ENCODE results near the gene SNX20.
A peak's percentile ranks its signal among the peaks of the same experiment; 100 is the strongest.

SNX20 gene

DNA sequence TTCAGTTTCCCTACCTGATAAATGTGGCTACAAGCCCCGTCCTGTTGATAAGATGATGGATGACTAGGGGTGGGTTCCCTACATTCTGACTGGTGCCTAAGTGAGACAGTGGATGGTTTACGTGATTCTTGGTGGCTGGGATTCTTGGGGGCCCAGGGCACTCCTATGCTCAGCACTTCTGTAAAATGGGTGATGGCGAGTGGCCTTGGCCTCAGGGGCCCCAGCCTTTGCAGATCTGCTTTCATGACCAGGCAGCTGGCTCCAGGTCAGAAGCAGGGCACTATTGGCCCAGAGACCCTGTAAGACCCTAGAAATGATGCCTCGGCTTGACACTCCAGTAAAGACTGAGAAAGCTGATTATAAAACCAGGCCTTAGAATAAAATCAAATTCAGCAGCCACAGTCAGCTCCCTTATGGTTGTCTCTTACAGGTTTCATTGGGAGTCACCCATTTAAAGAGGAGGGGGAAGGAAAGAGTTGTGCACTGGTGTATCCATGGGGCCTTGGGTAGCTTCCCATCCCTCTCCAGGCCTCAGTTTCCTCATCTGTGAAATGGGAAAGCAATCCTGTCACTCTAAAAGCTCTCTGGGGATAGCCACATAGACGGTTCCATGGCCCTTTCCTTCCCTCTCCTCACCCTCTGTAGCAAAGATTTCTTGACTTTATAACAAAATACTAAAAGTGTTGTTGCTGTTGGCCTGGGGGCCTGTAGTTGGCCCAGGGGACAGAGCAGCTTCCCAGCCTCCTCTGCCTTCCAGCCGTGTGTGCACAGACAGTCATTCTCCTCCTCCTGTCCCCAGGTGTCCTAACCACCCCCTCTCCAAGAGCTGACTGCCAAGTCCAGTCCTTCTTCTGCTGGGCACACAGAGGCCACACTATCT lies 1.2 kb downstream of the SNX20 start:
- no peak for DNase-seq (ENCODE audit: low spot score)
- TF ChIP-seq, protein P1, sequence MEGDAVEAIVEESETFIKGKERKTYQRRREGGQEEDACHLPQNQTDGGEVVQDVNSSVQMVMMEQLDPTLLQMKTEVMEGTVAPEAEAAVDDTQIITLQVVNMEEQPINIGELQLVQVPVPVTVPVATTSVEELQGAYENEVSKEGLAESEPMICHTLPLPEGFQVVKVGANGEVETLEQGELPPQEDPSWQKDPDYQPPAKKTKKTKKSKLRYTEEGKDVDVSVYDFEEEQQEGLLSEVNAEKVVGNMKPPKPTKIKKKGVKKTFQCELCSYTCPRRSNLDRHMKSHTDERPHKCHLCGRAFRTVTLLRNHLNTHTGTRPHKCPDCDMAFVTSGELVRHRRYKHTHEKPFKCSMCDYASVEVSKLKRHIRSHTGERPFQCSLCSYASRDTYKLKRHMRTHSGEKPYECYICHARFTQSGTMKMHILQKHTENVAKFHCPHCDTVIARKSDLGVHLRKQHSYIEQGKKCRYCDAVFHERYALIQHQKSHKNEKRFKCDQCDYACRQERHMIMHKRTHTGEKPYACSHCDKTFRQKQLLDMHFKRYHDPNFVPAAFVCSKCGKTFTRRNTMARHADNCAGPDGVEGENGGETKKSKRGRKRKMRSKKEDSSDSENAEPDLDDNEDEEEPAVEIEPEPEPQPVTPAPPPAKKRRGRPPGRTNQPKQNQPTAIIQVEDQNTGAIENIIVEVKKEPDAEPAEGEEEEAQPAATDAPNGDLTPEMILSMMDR (IDR thresholded peaks at IDR 0.05): no peak
- Histone ChIP-seq H3K27ac (no peak overlapping the region), H3K4me3 (peak overlapping the region; percentile 57)

DNA sequence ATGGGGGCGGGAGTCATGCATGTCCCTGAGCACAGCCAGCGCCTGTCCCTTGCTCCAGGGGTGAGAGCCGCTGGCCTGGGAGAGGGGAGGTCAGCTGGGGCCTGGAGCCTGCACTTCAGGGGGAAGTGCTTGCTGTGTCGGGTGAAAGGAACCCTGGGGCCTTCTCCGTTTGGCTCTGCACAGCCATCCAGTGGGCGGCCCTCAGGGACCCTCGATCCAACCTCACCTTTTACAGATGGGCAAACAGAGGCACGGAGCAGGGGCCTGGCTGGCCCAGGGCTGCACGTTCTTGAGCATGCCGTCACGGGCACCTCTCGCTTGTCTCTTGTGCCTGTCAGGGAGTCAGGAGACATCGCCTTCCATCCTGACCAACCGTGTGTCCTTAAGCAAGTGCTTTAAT lies 1.8 kb downstream of the SNX20 start:
- DNase-seq (ENCODE audit: low spot score): no peak
- TF ChIP-seq, protein P1 (IDR thresholded peaks at IDR 0.05): no peak
- Histone ChIP-seq H3K27ac (no peak overlapping the region), H3K4me3 (no peak overlapping the region)

DNA sequence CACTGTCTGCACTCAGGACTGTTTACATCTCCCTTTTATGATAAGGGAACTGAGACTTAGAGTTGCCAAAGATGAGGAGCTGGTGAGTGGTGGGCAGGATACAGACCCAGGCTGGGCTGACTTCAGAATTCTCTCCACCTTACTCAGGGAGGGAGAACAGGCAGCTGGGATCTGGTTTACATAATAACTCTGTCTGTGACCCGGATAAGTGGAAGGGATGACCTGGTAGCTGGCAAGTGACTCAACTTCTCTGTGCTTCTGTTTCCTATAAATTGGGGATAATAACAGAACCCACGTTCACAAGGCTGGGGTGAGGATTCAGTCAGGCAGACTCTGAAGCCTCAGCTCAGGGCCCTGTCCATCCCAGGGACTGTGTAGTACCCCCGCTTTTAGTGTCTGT lies 2.6 kb downstream of the SNX20 start:
- Histone ChIP-seq H3K27ac (no peak overlapping the region), H3K4me3 (no peak overlapping the region)
- TF ChIP-seq, protein P1 (IDR thresholded peaks at IDR 0.05): no peak
- DNase-seq (ENCODE audit: low spot score): no peak

DNA sequence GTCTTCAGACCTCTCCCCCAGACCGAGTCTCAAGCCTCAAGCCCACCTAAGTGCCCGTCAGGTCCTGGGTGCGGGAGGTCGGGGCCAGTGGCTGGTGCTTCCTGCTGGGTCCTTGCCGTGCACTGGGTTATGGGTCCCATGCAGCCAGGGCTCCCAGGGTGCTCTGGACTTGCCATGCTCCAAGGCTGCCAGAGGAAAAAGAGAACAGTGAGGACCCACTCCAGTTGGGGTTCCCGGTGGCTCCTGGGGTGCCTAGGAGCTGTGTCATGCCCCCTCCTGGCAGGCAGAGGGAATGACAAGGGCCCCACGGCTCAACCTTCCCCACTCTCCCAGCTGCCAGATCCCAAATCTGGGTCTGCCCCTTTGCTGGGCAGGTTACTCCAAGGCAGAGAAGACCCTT lies 3.8 kb downstream of the SNX20 start:
- TF ChIP-seq, protein P1 (IDR thresholded peaks at IDR 0.05): no peak
- DNase-seq (ENCODE audit: low spot score): no peak
- H3K4me3 ChIP-seq: no peak overlapping the region
- no peak overlapping the region for H3K27ac ChIP-seq

DNA sequence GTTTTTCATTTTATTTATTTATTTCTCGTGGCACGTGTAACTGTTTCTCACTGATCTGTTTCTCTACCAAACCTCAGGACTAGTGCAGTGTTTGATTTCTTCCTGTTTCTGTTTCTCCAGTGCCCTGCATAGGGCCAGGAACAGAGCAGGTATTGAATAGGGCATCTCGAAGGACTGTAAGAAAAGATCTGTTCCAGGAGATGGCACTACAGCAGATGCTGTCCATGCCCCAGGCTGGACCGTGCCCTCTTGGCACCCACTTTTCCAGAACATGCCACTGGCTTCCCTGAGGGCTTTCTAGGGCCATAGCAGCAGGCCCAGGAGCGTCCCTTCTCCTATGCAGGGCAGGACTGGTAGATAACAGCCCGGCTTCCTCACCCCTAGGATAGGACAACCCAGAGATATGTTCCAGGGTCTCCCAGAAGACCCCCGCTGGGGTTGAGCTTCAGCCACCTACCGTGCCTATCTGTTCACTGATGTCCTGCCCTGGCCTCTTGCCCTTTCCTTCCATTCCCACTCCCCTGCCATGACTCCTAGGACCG lies 4.4 kb downstream of the SNX20 start:
- DNase-seq (ENCODE audit: low spot score): no peak
- TF ChIP-seq, protein P1 (IDR thresholded peaks at IDR 0.05): no peak
- Histone ChIP-seq H3K27ac (no peak overlapping the region), H3K4me3 (no peak overlapping the region)

DNA sequence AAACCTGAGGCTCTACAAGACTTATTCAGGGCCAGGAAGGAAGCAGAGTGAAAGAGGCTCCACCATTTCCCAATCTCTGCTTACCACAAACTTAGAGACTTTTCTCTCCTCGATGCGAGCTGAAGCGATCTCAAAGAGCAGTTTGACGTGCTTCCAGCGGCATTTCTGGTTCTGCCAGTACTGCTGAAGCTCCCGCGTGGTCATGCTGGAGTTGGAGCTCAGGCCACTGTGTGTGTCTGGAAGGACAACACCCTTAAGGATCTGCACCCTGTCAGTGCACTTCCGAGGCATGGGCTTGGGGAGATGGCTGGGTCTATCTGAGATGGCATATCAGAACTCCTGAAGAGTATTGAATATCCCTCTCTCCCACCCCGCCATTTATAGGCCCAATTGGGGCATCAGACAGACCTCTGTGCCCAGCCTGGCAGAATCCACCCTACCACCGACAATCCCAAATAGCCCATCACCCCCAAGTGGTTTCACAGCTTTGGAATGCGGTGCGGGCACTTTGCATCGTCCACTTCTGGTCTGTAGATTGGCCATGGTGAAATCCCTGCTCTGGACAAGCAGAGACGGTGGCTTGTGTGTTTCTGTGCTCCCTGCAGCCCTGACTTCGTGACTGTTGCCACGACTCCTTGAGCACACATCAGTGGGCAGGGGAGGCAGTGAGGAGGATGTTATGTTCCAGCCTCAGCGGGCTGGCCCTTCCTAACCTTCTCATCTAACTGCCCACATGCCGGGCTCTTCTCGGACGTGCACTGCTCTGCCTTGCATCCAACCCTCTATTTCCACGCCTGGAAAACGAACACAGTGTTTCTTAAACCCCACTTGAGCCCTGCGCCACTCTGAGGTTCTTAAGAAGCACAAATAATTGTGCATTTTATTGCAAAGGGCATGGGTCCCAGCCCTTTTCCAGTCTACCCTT lies 5.2 kb downstream of the SNX20 start:
- TF ChIP-seq, protein P1 (IDR thresholded peaks at IDR 0.05): no peak
- H3K27ac ChIP-seq: no peak overlapping the region
- H3K4me3 ChIP-seq: no peak overlapping the region
- DNase-seq (ENCODE audit: low spot score): no peak
